Astrocyte (in vitro differentiated cells and primary cell): ENCODE results near the gene POLD4.

Experiments used
- CTCF ChIP-seq: IDR thresholded peaks from 2 replicates; pipeline ENCODE4 v1.5.1; 2011; ENCODE audit warnings: low read depth, mild to moderate bottlenecking, inconsistent platforms, low read length, moderate library complexity; ENCODE audit not compliant: insufficient read depth
- EZH2 ChIP-seq: IDR thresholded peaks from 2 replicates; pipeline ENCODE4 v1.6.1; 2012; ENCODE audit warnings: mild to moderate bottlenecking, low read length, inconsistent platforms; ENCODE audit not compliant: insufficient read depth

DNA sequence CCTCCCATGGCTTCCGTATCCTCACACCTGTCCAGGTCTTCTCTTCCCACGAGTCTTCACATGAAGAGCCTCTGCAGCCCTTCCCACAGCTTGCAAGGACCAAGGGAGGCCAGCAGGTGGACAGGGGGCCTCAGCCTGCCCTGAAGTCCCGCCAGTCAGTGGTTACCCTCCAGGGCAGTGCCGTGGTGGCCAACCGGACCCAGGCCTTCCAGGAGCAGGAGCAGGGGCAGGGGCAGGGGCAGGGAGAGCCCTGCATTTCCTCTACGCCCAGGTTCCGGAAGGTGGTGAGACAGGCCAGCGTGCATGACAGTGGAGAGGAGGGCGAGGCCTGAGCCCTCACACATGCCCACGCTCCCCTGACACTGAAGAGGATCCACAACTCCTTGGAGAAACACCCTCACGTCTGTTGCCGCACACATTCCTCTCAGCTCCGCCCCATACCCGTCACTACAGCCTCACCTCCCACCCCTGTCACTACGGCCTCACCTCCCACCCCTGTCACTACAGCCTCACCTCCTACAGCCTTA lies 41.7 kb downstream of the POLD4 start:
- TF ChIP-seq CTCF (no peak), EZH2 (no peak)
